ENCODE data around the gene ENOX2.
"Not testable (repeated sequence)": the region's sequence is repeated elsewhere in the genome, so short reads cannot be mapped to it uniquely, and the experiment has no call there.

ENOX2 gene, protein sequence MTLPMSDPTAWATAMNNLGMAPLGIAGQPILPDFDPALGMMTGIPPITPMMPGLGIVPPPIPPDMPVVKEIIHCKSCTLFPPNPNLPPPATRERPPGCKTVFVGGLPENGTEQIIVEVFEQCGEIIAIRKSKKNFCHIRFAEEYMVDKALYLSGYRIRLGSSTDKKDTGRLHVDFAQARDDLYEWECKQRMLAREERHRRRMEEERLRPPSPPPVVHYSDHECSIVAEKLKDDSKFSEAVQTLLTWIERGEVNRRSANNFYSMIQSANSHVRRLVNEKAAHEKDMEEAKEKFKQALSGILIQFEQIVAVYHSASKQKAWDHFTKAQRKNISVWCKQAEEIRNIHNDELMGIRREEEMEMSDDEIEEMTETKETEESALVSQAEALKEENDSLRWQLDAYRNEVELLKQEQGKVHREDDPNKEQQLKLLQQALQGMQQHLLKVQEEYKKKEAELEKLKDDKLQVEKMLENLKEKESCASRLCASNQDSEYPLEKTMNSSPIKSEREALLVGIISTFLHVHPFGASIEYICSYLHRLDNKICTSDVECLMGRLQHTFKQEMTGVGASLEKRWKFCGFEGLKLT

GRCh38 chrX:130902783-130903613 is at the start of gene ENOX2:
TSS of gene ENOX2 (minus strand) at chrX:130903209. CDS start at chrX:130703216, 199,993 bp downstream.
- Histone ChIP-seq H3K4me1 (ENCODE audit: control insufficient read depth in 1 of 2, insufficient read depth in 1 of 2, low read depth in 1 of 2, low read length in 1 of 2) (peaks cover 0 to 6% of the 10 kb centered on the region in 2 experiments), H3K36me3 (no peaks in the 10 kb centered on the region), H3K9me3 (no peaks in the 10 kb centered on the region), H3K27me3 (peaks cover 5% of the 10 kb centered on the region), H3K27ac (peak within 1 kb of the TSS; percentile 53), H3K4me3 (ENCODE audit: low read depth in 1 of 2, low read length in 1 of 2) (peak within 1 kb of the TSS; percentile 56 to 64)
- TF ChIP-seq, protein P1, sequence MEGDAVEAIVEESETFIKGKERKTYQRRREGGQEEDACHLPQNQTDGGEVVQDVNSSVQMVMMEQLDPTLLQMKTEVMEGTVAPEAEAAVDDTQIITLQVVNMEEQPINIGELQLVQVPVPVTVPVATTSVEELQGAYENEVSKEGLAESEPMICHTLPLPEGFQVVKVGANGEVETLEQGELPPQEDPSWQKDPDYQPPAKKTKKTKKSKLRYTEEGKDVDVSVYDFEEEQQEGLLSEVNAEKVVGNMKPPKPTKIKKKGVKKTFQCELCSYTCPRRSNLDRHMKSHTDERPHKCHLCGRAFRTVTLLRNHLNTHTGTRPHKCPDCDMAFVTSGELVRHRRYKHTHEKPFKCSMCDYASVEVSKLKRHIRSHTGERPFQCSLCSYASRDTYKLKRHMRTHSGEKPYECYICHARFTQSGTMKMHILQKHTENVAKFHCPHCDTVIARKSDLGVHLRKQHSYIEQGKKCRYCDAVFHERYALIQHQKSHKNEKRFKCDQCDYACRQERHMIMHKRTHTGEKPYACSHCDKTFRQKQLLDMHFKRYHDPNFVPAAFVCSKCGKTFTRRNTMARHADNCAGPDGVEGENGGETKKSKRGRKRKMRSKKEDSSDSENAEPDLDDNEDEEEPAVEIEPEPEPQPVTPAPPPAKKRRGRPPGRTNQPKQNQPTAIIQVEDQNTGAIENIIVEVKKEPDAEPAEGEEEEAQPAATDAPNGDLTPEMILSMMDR (IDR thresholded peaks at IDR 0.05) = no peak

DNA sequence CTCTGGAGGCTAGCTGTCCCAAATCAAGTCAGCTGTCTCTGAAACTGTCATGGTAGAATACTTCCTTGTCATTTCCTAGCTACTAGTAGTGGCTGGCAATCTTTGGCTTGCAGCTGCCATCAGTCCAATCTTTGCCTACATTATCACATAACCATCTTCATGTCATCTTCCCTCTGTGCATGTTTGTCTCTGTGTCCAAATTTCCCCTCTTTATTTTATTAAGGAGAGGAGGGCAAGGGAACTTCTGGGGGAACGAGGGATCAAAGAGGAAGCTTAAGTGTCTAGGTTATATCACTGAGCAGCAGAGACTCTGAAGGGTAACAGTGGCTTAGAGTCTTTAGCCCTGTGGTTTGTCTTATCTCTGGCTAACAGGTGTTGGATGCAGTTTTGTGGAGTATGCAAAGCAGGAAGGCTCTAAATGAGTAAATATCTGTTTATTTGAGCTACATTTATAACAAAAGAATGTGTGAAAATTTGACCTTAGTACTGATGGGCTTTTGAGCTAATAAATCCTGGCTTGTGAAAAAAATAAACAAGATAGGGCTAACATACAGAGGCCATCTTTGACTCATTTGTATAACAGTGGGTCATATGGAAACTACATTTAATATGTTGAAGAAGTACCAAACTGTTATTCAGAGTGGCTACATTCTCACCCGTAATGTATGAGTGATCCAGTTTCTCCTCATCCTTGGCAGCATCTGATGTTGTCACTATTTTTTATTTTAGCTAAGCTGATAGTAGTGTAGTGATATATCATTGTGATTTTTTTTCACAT is 49.4 kb upstream of the ENOX2 start:
- TF ChIP-seq, protein P1 (IDR thresholded peaks at IDR 0.05) = no peak
- H3K4me3 ChIP-seq (ENCODE audit: low read depth in 1 of 2, low read length in 1 of 2) = no peak overlapping the region
- H3K27me3 ChIP-seq = no peaks in the 10 kb centered on the region
- H3K27ac ChIP-seq = no peak overlapping the region
- no peaks in the 10 kb centered on the region for H3K36me3 ChIP-seq
- H3K4me1 ChIP-seq (ENCODE audit: control insufficient read depth in 1 of 2, insufficient read depth in 1 of 2, low read depth in 1 of 2, low read length in 1 of 2) = no peaks in the 10 kb centered on the region
- no peaks in the 10 kb centered on the region for H3K9me3 ChIP-seq

DNA sequence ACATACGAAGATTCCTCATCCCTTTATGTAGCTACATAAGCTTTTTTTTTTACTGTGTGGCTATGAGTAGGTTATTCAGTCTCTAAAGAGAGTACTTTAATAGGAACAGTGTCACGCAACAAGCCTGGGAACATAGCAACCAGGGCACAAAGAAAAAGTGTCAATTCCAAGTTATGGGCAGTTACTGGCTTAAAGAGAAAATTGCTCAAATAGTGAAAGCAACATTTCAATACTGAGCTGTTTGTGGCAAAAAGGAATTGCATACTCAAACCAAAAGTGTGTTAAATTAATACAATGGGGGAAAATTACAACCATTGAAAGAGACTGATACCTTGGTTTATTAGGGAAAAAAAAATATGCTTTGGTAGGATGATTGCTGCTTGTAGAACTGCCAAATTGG is 41.2 kb upstream of the ENOX2 start:
- Histone ChIP-seq H3K9me3 (no peaks in the 10 kb centered on the region), H3K27me3 (no peaks in the 10 kb centered on the region), H3K27ac (no peak overlapping the region), H3K4me1 (ENCODE audit: control insufficient read depth in 1 of 2, insufficient read depth in 1 of 2, low read depth in 1 of 2, low read length in 1 of 2) (no peaks in the 10 kb centered on the region), H3K4me3 (ENCODE audit: low read depth in 1 of 2, low read length in 1 of 2) (no peak overlapping the region), H3K36me3 (no peaks in the 10 kb centered on the region)
- TF ChIP-seq, protein P1 (IDR thresholded peaks at IDR 0.05) = no peak

DNA sequence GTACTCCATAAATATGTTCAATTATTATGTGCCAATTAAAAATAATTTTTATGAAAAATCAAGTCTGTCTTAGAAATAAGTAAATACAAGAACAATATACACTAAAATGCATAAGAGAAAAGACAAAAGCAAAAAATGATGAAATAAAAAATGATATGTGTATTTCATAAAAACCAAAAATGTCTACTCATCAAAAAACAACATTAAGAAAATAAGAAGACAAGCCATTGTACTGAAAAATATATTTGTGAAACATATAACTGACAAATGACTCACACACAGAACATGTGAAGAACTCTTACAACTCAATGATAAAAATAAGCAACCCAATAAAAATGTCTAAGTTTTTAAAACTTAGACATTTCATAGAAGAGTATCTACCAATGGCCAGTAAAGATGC is 34.1 kb upstream of the ENOX2 start:
- TF ChIP-seq, protein P1 (IDR thresholded peaks at IDR 0.05) = no peak
- no peak overlapping the region for H3K4me3 ChIP-seq (ENCODE audit: low read depth in 1 of 2, low read length in 1 of 2)

GRCh38 chrX:130933358-130933757 is 30.3 kb upstream of the ENOX2 start:
- Histone ChIP-seq H3K4me1 (ENCODE audit: control insufficient read depth in 1 of 2, insufficient read depth in 1 of 2, low read depth in 1 of 2, low read length in 1 of 2) (no peaks in the 10 kb centered on the region), H3K27ac (no peak overlapping the region), H3K27me3 (no peaks in the 10 kb centered on the region), H3K9me3 (no peaks in the 10 kb centered on the region), H3K4me3 (ENCODE audit: low read depth in 1 of 2, low read length in 1 of 2) (no peak overlapping the region), H3K36me3 (no peaks in the 10 kb centered on the region)
- TF ChIP-seq, protein P1 (IDR thresholded peaks at IDR 0.05) = no peak

More for the DNA sequence above, 34.1 kb upstream of the ENOX2 start:
- H3K27ac ChIP-seq = no peak overlapping the region
- H3K9me3 ChIP-seq = no peaks in the 10 kb centered on the region
- H3K27me3 ChIP-seq = no peaks in the 10 kb centered on the region
- no peaks in the 10 kb centered on the region for H3K36me3 ChIP-seq
- H3K4me1 ChIP-seq (ENCODE audit: control insufficient read depth in 1 of 2, insufficient read depth in 1 of 2, low read depth in 1 of 2, low read length in 1 of 2) = no peaks in the 10 kb centered on the region

DNA sequence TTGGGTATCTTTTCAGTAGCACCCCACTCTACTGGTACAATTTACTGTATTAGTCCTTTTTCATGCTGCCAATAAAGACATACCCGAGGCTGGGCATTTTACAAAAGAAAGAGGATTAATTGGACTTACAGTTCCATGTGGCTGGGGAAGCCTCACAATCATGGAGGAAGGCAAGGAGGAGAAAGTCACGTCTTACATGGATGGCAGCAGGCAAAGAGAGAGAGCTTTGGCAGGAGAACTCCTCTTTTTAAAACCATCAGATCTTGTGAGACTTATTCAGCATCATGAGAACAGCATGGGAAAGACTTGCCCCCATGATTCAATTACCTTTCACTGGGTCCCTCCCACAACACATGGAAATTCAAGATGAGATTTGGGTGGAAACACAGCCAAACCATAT is 17.4 kb upstream of the ENOX2 start:
- not testable (repeated sequence) for H3K27ac ChIP-seq

GRCh38 chrX:130919676-130920075 is 16.7 kb upstream of the ENOX2 start:
- H3K36me3 ChIP-seq; H3K4me3 ChIP-seq (ENCODE audit: low read depth in 1 of 2, low read length in 1 of 2); H3K4me1 ChIP-seq (ENCODE audit: control insufficient read depth in 1 of 2, insufficient read depth in 1 of 2, low read depth in 1 of 2, low read length in 1 of 2); H3K9me3 ChIP-seq; H3K27ac ChIP-seq; H3K27me3 ChIP-seq: not testable (repeated sequence)

More for the DNA sequence above, 17.4 kb upstream of the ENOX2 start:
- not testable (repeated sequence) for H3K27me3 ChIP-seq; H3K36me3 ChIP-seq; H3K4me3 ChIP-seq (ENCODE audit: low read depth in 1 of 2, low read length in 1 of 2); H3K4me1 ChIP-seq (ENCODE audit: control insufficient read depth in 1 of 2, insufficient read depth in 1 of 2, low read depth in 1 of 2, low read length in 1 of 2); H3K9me3 ChIP-seq
